NCI-H524 (cell line): ENCODE measurements around the gene SUCLG1.
"Not testable (repeated sequence)": the region's sequence is repeated elsewhere in the genome, so short reads cannot be mapped to it uniquely, and the experiment has no call there.

ENCODE experiments used
- DNase-seq, 2 experiments: peaks; one replicate each; lab custom pipeline; 2025; lab: John Stamatoyannopoulos, UW

The SUCLG1 gene

GRCh38 chr2:84421197-84421596 is 37.9 kb downstream of the SUCLG1 start:
- DNase-seq = no peak

- DNase-seq = no peak
Measured at GRCh38 chr2:84417453-84418145, 41.5 kb downstream of the SUCLG1 start.

GRCh38 chr2:84409531-84409930 is 49.5 kb downstream of the SUCLG1 start:
- no peak for DNase-seq

- DNase-seq = not testable (repeated sequence)
Measured at GRCh38 chr2:84402111-84402510, 57.0 kb downstream of the SUCLG1 start.

- DNase-seq = not testable (repeated sequence)
Measured at GRCh38 chr2:84399839-84400238, 59.2 kb downstream of the SUCLG1 start.

- no peak for DNase-seq
Measured at GRCh38 chr2:84395820-84396219, 63.3 kb downstream of the SUCLG1 start.

- no peak for DNase-seq
Measured at GRCh38 chr2:84394628-84395027, 64.5 kb downstream of the SUCLG1 start.

- no peak for DNase-seq
Measured at GRCh38 chr2:84393829-84394228, 65.3 kb downstream of the SUCLG1 start.

- no peak for DNase-seq
Measured at GRCh38 chr2:84389794-84390193, 69.3 kb downstream of the SUCLG1 start.

- no peak for DNase-seq
Measured at GRCh38 chr2:84388921-84389490, 70.1 kb downstream of the SUCLG1 start.

GRCh38 chr2:84388133-84388532 is 70.9 kb downstream of the SUCLG1 start:
- DNase-seq = no peak

- peak in 1 of 2 experiments; percentile 42 for DNase-seq
Measured at GRCh38 chr2:84386336-84387040, 72.6 kb downstream of the SUCLG1 start.

- peak; percentile 5 to 15 for DNase-seq
Measured at GRCh38 chr2:84383271-84383670, 75.8 kb downstream of the SUCLG1 start.

- no peak for DNase-seq
Measured at GRCh38 chr2:84380875-84381274, 78.2 kb downstream of the SUCLG1 start.

GRCh38 chr2:84378960-84379359 is 80.1 kb downstream of the SUCLG1 start:
- no peak for DNase-seq

GRCh38 chr2:84375020-84375419 is 84.1 kb downstream of the SUCLG1 start:
- DNase-seq = no peak

- no peak for DNase-seq
Measured at GRCh38 chr2:84373866-84374265, 85.2 kb downstream of the SUCLG1 start.
